ENCODE results near the gene PHYKPL. TPM values are rescaled to one million over a fixed set of nuclear protein-coding genes. Genes with fewer than 3 reads are reported as not detected.

The PHYKPL gene
- total RNA-seq, 2 donors from 2014 or later, result 22.8 to 34.5 TPM

DNA sequence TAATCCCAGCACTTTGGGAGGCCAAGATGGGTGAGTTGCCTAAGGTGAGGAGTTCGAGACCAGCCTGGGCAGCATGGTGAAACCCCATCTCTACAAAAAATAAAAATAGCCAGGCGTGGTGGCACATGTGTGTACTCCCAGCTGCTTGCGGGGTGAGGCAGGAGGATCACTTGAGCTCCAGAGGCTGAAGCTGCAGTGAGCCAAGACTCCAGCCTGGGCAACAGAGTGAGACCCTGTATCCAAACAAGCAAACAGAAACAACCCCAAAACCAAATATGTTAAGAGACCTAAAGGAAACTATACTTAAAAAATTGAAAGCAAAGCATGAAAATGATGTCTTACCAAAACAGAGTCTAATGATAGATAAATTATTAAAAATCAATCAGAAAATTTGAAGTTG lies 15.8 kb downstream of the PHYKPL start:
- no peaks in the 10 kb centered on the region for H3K4me1 ChIP-seq

DNA sequence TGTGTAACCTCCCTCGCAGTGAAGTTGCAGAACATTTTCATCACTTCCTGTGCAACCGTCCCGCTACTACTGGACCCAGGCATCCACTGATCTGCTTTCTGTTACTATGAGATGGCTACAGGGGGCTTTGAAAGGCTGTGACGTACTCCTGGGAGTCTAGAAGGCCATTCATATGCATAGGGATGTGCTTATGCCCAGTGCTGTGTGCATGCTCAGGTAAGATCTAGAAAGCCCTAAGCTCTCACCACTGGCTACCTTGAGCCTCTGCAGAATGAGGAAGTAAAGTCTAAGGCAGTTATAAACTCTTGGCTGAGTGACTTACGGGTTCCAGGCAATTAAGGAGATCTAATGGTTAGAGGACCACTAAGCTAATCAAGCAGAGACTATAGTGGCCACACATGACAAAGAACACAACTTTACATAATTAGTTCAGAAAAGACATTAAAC lies 16.5 kb downstream of the PHYKPL start:
- Histone ChIP-seq H3K27ac (no peak overlapping the region), H3K4me1 (no peaks in the 10 kb centered on the region), H3K9me3 (no peaks in the 10 kb centered on the region), H3K36me3 (peaks cover 75% of the 10 kb centered on the region), H3K27me3 (no peaks in the 10 kb centered on the region), H3K4me3 (no peak overlapping the region)
- TF ChIP-seq, protein P1, sequence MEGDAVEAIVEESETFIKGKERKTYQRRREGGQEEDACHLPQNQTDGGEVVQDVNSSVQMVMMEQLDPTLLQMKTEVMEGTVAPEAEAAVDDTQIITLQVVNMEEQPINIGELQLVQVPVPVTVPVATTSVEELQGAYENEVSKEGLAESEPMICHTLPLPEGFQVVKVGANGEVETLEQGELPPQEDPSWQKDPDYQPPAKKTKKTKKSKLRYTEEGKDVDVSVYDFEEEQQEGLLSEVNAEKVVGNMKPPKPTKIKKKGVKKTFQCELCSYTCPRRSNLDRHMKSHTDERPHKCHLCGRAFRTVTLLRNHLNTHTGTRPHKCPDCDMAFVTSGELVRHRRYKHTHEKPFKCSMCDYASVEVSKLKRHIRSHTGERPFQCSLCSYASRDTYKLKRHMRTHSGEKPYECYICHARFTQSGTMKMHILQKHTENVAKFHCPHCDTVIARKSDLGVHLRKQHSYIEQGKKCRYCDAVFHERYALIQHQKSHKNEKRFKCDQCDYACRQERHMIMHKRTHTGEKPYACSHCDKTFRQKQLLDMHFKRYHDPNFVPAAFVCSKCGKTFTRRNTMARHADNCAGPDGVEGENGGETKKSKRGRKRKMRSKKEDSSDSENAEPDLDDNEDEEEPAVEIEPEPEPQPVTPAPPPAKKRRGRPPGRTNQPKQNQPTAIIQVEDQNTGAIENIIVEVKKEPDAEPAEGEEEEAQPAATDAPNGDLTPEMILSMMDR (IDR thresholded peaks at IDR 0.05), result no peak
- DNase-seq (ENCODE audit: low spot score), result no peak

More for the DNA sequence above, 15.8 kb downstream of the PHYKPL start:
- peaks cover 68% of the 10 kb centered on the region for H3K36me3 ChIP-seq
- no peak overlapping the region for H3K27ac ChIP-seq
- H3K4me3 ChIP-seq, result no peak overlapping the region
- DNase-seq (ENCODE audit: low spot score), result no peak
- H3K27me3 ChIP-seq, result no peaks in the 10 kb centered on the region
- H3K9me3 ChIP-seq, result no peaks in the 10 kb centered on the region
- TF ChIP-seq, protein P1 (IDR thresholded peaks at IDR 0.05), result no peak

DNA sequence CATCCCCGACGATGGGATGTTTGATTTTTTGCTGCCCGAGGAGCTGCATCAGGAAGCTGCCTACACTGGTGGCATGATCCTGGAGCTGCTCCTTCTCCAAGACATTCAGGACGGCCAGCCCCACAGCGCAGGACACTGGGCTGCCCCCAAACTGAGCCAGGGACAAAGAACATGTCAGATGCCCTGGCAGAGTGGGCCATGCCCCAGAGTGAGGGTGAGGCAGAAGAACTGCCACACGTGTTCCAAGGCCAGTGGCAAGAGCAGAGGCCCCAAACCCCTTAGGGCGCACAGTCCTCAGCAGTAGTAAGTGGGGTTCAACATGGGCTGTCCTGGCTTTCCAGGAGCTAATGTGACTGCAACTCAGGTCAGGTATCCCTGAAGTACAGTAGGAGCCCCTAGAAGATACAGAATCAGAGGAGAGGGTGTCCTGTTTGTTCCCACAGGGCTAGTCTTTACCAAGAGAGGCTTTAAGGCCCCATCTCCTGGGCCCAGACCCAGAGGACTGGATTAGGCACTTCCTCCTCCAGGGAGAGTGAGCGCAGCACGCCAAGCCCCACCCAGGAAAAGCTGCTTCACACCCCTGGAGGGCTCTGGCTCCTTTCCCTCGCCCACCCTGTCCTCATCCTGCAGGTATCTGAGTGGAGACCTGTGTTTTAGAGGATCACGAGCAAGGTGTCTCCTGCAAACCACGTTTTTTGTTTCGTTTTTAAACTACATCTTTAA lies 17.2 kb downstream of the PHYKPL start:
- DNase-seq (ENCODE audit: low spot score), result no peak
- no peaks in the 10 kb centered on the region for H3K4me1 ChIP-seq
- H3K27me3 ChIP-seq, result no peaks in the 10 kb centered on the region
- no peak overlapping the region for H3K4me3 ChIP-seq
- TF ChIP-seq, protein P1 (IDR thresholded peaks at IDR 0.05), result no peak
- H3K36me3 ChIP-seq, result peaks cover 82% of the 10 kb centered on the region
- no peak overlapping the region for H3K27ac ChIP-seq
- H3K9me3 ChIP-seq, result no peaks in the 10 kb centered on the region

DNA sequence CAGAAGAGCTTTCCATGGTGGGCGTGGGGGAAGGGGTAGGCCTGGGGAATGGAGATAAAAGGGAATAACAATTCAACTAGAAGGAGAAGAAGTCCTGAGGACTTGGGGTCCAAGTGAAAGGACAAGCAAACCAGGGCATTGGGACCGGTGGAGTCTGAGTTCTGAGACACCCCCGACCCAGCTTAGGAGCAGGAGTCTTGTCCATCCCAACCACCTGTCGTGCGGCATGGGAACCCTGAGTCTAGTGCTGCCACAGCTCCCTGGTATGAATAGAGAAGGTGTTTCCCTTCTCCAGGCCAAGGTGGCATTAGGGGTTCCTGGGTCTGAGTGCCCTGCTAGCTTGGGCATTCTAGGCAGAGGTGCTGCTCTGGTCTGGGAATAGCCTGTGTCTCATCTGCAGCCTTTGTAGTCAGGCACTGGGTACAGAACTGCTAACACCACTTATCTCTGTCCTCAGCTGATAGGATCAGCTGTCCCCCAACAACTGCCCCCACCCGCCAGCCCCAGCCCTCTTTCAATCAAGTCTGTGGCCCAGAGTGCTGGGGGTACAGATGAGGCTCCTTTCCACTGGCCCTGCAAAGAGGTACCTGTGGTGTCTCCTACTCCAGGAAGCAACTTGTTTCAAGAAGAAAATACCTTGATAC lies 18.3 kb downstream of the PHYKPL start:
- H3K27ac ChIP-seq, result no peak overlapping the region
- H3K4me1 ChIP-seq, result no peaks in the 10 kb centered on the region
- TF ChIP-seq, protein P1 (IDR thresholded peaks at IDR 0.05), result no peak
- H3K4me3 ChIP-seq, result no peak overlapping the region
- no peaks in the 10 kb centered on the region for H3K27me3 ChIP-seq
- H3K36me3 ChIP-seq, result peaks cover 87% of the 10 kb centered on the region
- no peak for DNase-seq (ENCODE audit: low spot score)
- H3K9me3 ChIP-seq, result no peaks in the 10 kb centered on the region

DNA sequence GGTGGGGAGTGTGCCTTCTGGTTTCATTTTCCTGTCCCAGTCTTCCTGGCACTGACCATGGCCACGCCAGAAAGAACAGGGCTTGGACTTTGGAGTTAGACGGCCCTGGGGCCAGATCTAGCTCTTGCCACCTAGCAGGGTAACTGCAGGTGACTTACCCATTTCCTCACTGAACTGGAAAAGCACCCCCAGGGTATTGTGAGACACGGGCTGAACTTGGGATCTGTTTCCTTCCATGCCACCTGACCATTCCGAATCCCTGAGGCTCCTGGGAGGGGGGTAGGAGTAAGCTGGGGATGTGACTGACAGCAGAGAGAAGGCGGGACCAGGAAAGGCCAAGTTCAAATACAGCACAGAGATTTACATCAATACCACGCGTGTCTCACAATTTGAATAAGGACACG lies 18.9 kb downstream of the PHYKPL start:
- no peak for DNase-seq (ENCODE audit: low spot score)
- Histone ChIP-seq H3K27ac (no peak overlapping the region), H3K9me3 (no peaks in the 10 kb centered on the region), H3K36me3 (peaks cover 88% of the 10 kb centered on the region), H3K4me3 (no peak overlapping the region), H3K4me1 (no peaks in the 10 kb centered on the region), H3K27me3 (no peaks in the 10 kb centered on the region)
- TF ChIP-seq, protein P1 (IDR thresholded peaks at IDR 0.05), result no peak

Data from right atrium auricular region (tissue), 2 donors.